B cell (primary cell): ENCODE results near the gene TMEM63A. TPM values are rescaled to one million over a fixed set of nuclear protein-coding genes. Genes with fewer than 3 reads are reported as not detected.
"Not testable (repeated sequence)": the region's sequence is repeated elsewhere in the genome, so short reads cannot be mapped to it uniquely, and the experiment has no call there.

ENCODE experiments used
- ATAC-seq: fragments of 200-7000 bp; cut with Tn5 transposase; one replicate; pipeline ENCODE4 v1.10.0; 2021; ENCODE audit warnings: low read depth, mild to moderate bottlenecking, moderate number of reproducible peaks, moderate library complexity
- CTCF ChIA-PET: fragments of 350-600 bp; sonication (Branson Sonifier 250); formaldehyde crosslinking; loops from one replicate; lab custom pipeline; 2021; ENCODE audit warnings: antibody characterized with exemption, inconsistent platforms; lab: Charles Lee
- POLR2A ChIA-PET: fragments of 350-600 bp; sonication (Branson Sonifier 250); formaldehyde crosslinking; loops from one replicate; lab custom pipeline; 2021; ENCODE audit warnings: antibody characterized with exemption; lab: Charles Lee
- DNase-seq: peaks from one replicate; pipeline ENCODE4 v3.0.0; 2013
- H2AFZ ChIP-seq: 2 replicates; pipeline ENCODE4 v1.6.1; 2012; ENCODE audit warnings: mild to moderate bottlenecking, low read depth, low read length; ENCODE audit not compliant: insufficient read depth, poor library complexity, severe bottlenecking
- H3K27ac ChIP-seq, 2 donors: 1 replicate in 1 of 2; 2 replicates in 1 of 2; pipeline ENCODE4 v1.5.1; 2012 to 2013; ENCODE audit warnings: low read length in 2 of 2, mild to moderate bottlenecking in 2 of 2, moderate library complexity in 1 of 2
- H3K27me3 ChIP-seq, 4 experiments: fragments of 200-600 bp in 1 of 4; sonication (generic) in 1 of 4; replicated peaks in 1 of 4; 1 replicate in 2 of 4; 2 replicates in 2 of 4; pipeline versions ENCODE4 v1.6.1 to v1.7.0; 2013 to 2016; ENCODE audit warnings: low read length in 3 of 4, mild to moderate bottlenecking in 2 of 4, mixed read lengths in 1 of 4, moderate library complexity in 1 of 4; ENCODE audit not compliant: insufficient read depth in 4 of 4, control insufficient read depth in 3 of 4; ENCODE audit errors: control extremely low read depth in 1 of 4
- H3K36me3 ChIP-seq, 2 experiments: replicated peaks in 1 of 2; 1 replicate in 1 of 2; 2 replicates in 1 of 2; pipeline versions ENCODE4 v1.6.1 to v1.7.1; 2013; ENCODE audit warnings: low read length in 1 of 2; ENCODE audit not compliant: insufficient read depth in 2 of 2, control insufficient read depth in 1 of 2; ENCODE audit errors: control extremely low read depth in 1 of 2, extremely low read depth in 1 of 2
- H3K4me1 ChIP-seq, 2 donors: fragments of 200-600 bp in 1 of 2; sonication (generic) in 1 of 2; 1 replicate in 1 of 2; 2 replicates in 1 of 2; pipeline versions ENCODE4 v1.5.1 to v1.6.1; 2013 to 2017; ENCODE audit warnings: low read length in 2 of 2; ENCODE audit not compliant: control insufficient read depth in 2 of 2, insufficient read depth in 2 of 2
- H3K4me2 ChIP-seq: replicated peaks from 2 replicates; pipeline ENCODE3; 2012; ENCODE audit warnings: mild to moderate bottlenecking, low read depth, low read length; ENCODE audit not compliant: poor library complexity, severe bottlenecking
- H3K4me3 ChIP-seq, 5 experiments: fragments of 200-600 bp in 1 of 5; sonication (generic) in 1 of 5; 1 replicate in 3 of 5; 2 replicates in 2 of 5; pipeline versions ENCODE4 v1.5.1 to v1.7.0; 2011 to 2016; ENCODE audit warnings: low read length in 4 of 5, mild to moderate bottlenecking in 4 of 5, low read depth in 2 of 5, control low read depth in 1 of 5, moderate library complexity in 1 of 5; ENCODE audit not compliant: insufficient read depth in 1 of 5; ENCODE audit errors: control extremely low read depth in 1 of 5, extremely low read depth in 1 of 5
- H3K79me2 ChIP-seq: fragments of 200-600 bp; sonication (generic); one replicate; pipeline ENCODE4 v1.6.0; 2016; ENCODE audit warnings: low read length; ENCODE audit not compliant: control insufficient read depth, insufficient read depth
- H3K9ac ChIP-seq: fragments of 200-600 bp; sonication (generic); 2 replicates; pipeline ENCODE4 v1.6.1; 2017; ENCODE audit warnings: mild to moderate bottlenecking, low read length, moderate library complexity
- H3K9me3 ChIP-seq, 3 donors: one replicate each; pipeline versions ENCODE4 v1.6.1 to v1.7.1; 2013; ENCODE audit warnings: low read length in 2 of 3; ENCODE audit not compliant: control insufficient read depth in 2 of 3, insufficient read depth in 1 of 3; ENCODE audit errors: control extremely low read depth in 1 of 3
- H4K20me1 ChIP-seq: 2 replicates; pipeline ENCODE4 v1.6.0; 2012; ENCODE audit warnings: mild to moderate bottlenecking, low read length; ENCODE audit not compliant: insufficient read depth, control insufficient read depth, poor library complexity, severe bottlenecking
- H3K27ac Mint-ChIP-seq: one replicate; pipeline ENCODE4 v1.8.0; 2021; ENCODE audit warnings: mixed read lengths
- H3K27me3 Mint-ChIP-seq: one replicate; pipeline ENCODE4 v1.8.0; 2021; ENCODE audit warnings: mixed read lengths
- H3K4me1 Mint-ChIP-seq: one replicate; pipeline ENCODE4 v1.8.0; 2021; ENCODE audit warnings: mixed read lengths
- H3K4me3 Mint-ChIP-seq: one replicate; pipeline ENCODE4 v1.8.0; 2021; ENCODE audit warnings: mixed read lengths
- H3K9me3 Mint-ChIP-seq: one replicate; pipeline ENCODE4 v1.8.0; 2022; ENCODE audit warnings: mixed read lengths; ENCODE audit not compliant: insufficient read depth
- CTCF ChIP-seq: fragments of 200-600 bp; IDR thresholded peaks from one replicate; pipeline ENCODE4 v1.8.0; 2022; ENCODE audit warnings: antibody characterized with exemption, mild to moderate bottlenecking
- EZH2 ChIP-seq: IDR thresholded peaks from 2 replicates; pipeline ENCODE4 v1.6.1; 2012; ENCODE audit warnings: borderline replicate concordance, low read depth, mild to moderate bottlenecking, moderate library complexity, low read length; ENCODE audit not compliant: insufficient read depth, poor library complexity, severe bottlenecking
- WGBS: methylation state at CpG from one replicate; pipeline ENCODE4 v1.1.5; 2013; ENCODE audit warnings: missing lambda C conversion rate; ENCODE audit not compliant: insufficient coverage; 5-methylcytosine and 5-hydroxymethylcytosine counted together
- intact Hi-C: fragments of 100-400 bp; cut with micrococcal nuclease; formaldehyde crosslinking; loops from one replicate; pipeline ENCODE4 v1.10.0; 2022
- polyA plus RNA-seq: library from polyadenylated mRNA; depleted of rRNA; stranded (reverse); fragments of >200 nt; gene quantifications from 2 replicates; pipeline ENCODE4 v1.2.3, GENCODE V29; 2012
- total RNA-seq, 2 donors: library from RNA; stranded (reverse); fragments of 120-200 nt in 1 of 2; gene quantifications; 1 replicate in 1 of 2; 2 replicates in 1 of 2; pipeline versions ENCODE4 v1.2.3 to v1.2.4, GENCODE V29; 2013 to 2022

Gene TMEM63A
- total and polyA plus RNA-seq, 2 donors (not counting 1 experiment from before 2014, with no cell fraction given), result 209 to 238 TPM

- intact Hi-C loops, result loop anchor here (5.0 kb wide), 1 partner anchor 35 kb away; the partner anchor contains the start of gene SRP9
- CTCF ChIA-PET, result interaction anchor here (0.5 kb wide), 1 partner anchor 118 kb away, joined by 3 read pairs; no protein-coding TSS in a partner anchor
Observed at GRCh38 chr1:225811622-225812487, 70.3 kb downstream of the TMEM63A start.

GRCh38 chr1:225810579-225811538, 71.3 kb downstream of the TMEM63A start:
- not testable (repeated sequence) for H3K27me3 ChIP-seq, H3K27ac ChIP-seq, H3K9me3 ChIP-seq, H3K9me3 Mint-ChIP-seq, H4K20me1 ChIP-seq, H3K36me3 ChIP-seq, ATAC-seq, H3K79me2 ChIP-seq, H3K27ac Mint-ChIP-seq
- WGBS, result 18% methylated on average over 19 of the region's 29 CpGs
- Histone ChIP-seq H3K4me3 (peak overlapping the region; percentile 38 to 65 (median 50)), H2AFZ (peak overlapping the region; percentile 77), H3K4me2 (peak overlapping the region; percentile 85), H3K9ac (peak overlapping the region; percentile 56), H3K4me1 (peaks cover 5 to 14% of the 10 kb centered on the region in 2 donors)
- ChIA-PET POLR2A (interaction anchor here (1.5 kb wide), 1 partner anchor 33 kb away, joined by 5 read pairs; the partner anchor contains the start of gene SRP9), CTCF (interaction anchor here (0.9 to 1.1 kb wide), 2 partner anchors 30 to 101 kb away, joined by 3 read pairs; no protein-coding TSS in a partner anchor)
- Mint-ChIP-seq H3K27me3 (peaks cover 11% of the 10 kb centered on the region), H3K4me3 (peak overlapping the region; percentile 88), H3K4me1 (peaks cover 11% of the 10 kb centered on the region)
- intact Hi-C loops, result loop anchor here (5.0 kb wide), 1 partner anchor 34 kb away; the partner anchor contains the start of gene SRP9
- peak; percentile 19 for DNase-seq

More at GRCh38 chr1:225811622-225812487, 70.3 kb downstream of the TMEM63A start:
- no peaks in the 10 kb centered on the region for H3K36me3 ChIP-seq
- no peak overlapping the region for H2AFZ ChIP-seq
- no peaks in the 10 kb centered on the region for H4K20me1 ChIP-seq
- WGBS, result 98% methylated on average over 4 of the region's 10 CpGs
- H3K27me3 ChIP-seq, result peaks cover 0 to 6% (median 3%) of the 10 kb centered on the region in 4 experiments
- H3K9me3 ChIP-seq, result no peaks in the 10 kb centered on the region
- H3K27me3 Mint-ChIP-seq, result peaks cover 11% of the 10 kb centered on the region
- no peaks in the 10 kb centered on the region for H3K79me2 ChIP-seq
- H3K4me3 ChIP-seq, result no peak overlapping the region
- no peak overlapping the region for H3K27ac ChIP-seq
- no peak overlapping the region for H3K27ac Mint-ChIP-seq
- no peak for TF ChIP-seq CTCF
- no peak for TF ChIP-seq EZH2
- POLR2A ChIA-PET, result no interaction called here
- no peak overlapping the region for H3K4me3 Mint-ChIP-seq
- no peaks in the 10 kb centered on the region for H3K9me3 Mint-ChIP-seq
- peaks cover 5 to 14% of the 10 kb centered on the region in 2 donors for H3K4me1 ChIP-seq
- no peak overlapping the region for H3K9ac ChIP-seq
- no peak for ATAC-seq
- no peak overlapping the region for H3K4me2 ChIP-seq
- no peak for DNase-seq
- peaks cover 11% of the 10 kb centered on the region for H3K4me1 Mint-ChIP-seq
